Stomach smooth muscle (tissue), 2 donors: Measurements from ENCODE around the gene CENPVL2.
"Not testable (repeated sequence)": the region's sequence is repeated elsewhere in the genome, so short reads cannot be mapped to it uniquely, and the experiment has no call there.

ENCODE experiments used
- H3K27ac ChIP-seq: one replicate; pipeline ENCODE4 v1.7.0; 2013; ENCODE audit warnings: mild to moderate bottlenecking, low read length, inconsistent platforms
- H3K27me3 ChIP-seq, 2 donors: one replicate each; pipeline ENCODE4 v1.7.0; 2013; ENCODE audit warnings: low read length in 2 of 2; ENCODE audit not compliant: insufficient read depth in 2 of 2, control insufficient read depth in 1 of 2
- H3K36me3 ChIP-seq, 2 donors: one replicate each; pipeline ENCODE4 v1.7.0; 2013; ENCODE audit warnings: low read length in 2 of 2; ENCODE audit not compliant: control insufficient read depth in 2 of 2, insufficient read depth in 2 of 2
- H3K4me1 ChIP-seq: one replicate; pipeline ENCODE4 v1.7.0; 2013; ENCODE audit warnings: low read length; ENCODE audit not compliant: control insufficient read depth, insufficient read depth
- H3K4me3 ChIP-seq, 2 donors: one replicate each; pipeline ENCODE4 v1.7.0; 2013; ENCODE audit warnings: low read length in 2 of 2
- H3K9ac ChIP-seq, 2 donors: one replicate each; pipeline ENCODE4 v1.7.0; 2013; ENCODE audit warnings: low read length in 2 of 2, mild to moderate bottlenecking in 1 of 2
- H3K9me3 ChIP-seq, 2 donors: one replicate each; pipeline ENCODE4 v1.7.0; 2013; ENCODE audit warnings: low read length in 2 of 2; ENCODE audit not compliant: control insufficient read depth in 2 of 2
- donor health status: healthy.
- donor health status: Pancreatic carcinoma.

CENPVL2 gene

GRCh38 chrX:51682720-51683062, at the start of gene CENPVL2:
Gene CENPVL2, minus strand, starts transcription at chrX:51682831. Its CDS starts 0 bp downstream, at chrX:51682831.
- not testable (repeated sequence) for H3K9ac ChIP-seq, H3K9me3 ChIP-seq, H3K4me3 ChIP-seq, H3K4me1 ChIP-seq, H3K27ac ChIP-seq, H3K36me3 ChIP-seq, H3K27me3 ChIP-seq

GRCh38 chrX:51728202-51728601, 45.6 kb upstream of the CENPVL2 start:
- Histone ChIP-seq H3K4me3 (no peak overlapping the region), H3K27ac (no peak overlapping the region), H3K36me3 (no peaks in the 10 kb centered on the region), H3K9ac (no peak overlapping the region), H3K4me1 (no peaks in the 10 kb centered on the region), H3K9me3 (no peaks in the 10 kb centered on the region), H3K27me3 (peaks cover 0 to 15% of the 10 kb centered on the region in 2 donors)

DNA sequence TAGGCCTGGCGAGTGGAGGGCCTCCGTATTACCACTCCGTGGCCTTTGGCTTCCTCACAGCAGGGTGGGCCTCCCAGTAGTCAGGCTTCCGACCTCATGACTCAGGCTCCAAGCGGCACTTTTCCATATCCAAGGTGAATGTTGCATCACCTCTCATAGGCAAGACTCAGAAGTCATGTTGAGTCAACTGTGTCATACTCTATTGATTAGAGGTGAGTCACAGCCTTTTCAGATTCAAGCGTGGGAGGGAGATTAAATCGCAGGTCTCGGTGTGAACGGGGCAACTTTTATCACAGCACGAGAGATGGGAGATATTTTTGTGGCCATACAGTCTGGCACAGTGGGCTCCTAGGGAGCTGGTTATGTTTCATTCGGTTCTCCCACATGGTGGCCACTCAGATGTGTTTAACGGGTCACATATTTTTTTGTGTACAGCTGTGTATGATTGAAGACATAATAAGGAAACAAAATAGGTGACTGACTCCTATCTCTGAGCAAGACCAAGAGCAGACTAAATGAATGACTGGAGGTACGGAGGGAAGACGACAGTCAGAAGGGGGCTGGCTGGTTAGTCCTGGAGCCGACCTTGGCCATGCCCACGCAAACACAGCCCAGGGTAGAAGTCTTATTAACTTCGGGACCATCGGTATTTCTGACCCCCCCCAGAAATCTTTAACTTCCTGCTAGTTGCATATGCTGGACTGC, 30.5 kb upstream of the CENPVL2 start:
- not testable (repeated sequence) for H3K27ac ChIP-seq, H3K4me3 ChIP-seq, H3K9me3 ChIP-seq, H3K36me3 ChIP-seq, H3K27me3 ChIP-seq, H3K4me1 ChIP-seq, H3K9ac ChIP-seq

GRCh38 chrX:51710277-51711164, 27.9 kb upstream of the CENPVL2 start, which contains the start of gene CENPVL1:
Gene CENPVL1, plus strand, starts transcription at chrX:51710512. Its CDS starts 0 bp downstream, at chrX:51710512.
- H3K4me3 ChIP-seq, H3K9me3 ChIP-seq, H3K27ac ChIP-seq, H3K27me3 ChIP-seq, H3K4me1 ChIP-seq, H3K9ac ChIP-seq, H3K36me3 ChIP-seq: not testable (repeated sequence)

GRCh38 chrX:51697397-51697796, 14.8 kb upstream of the CENPVL2 start:
- Histone ChIP-seq H3K9me3 (no peaks in the 10 kb centered on the region), H3K27me3 (peaks cover 0 to 26% of the 10 kb centered on the region in 2 donors), H3K27ac (no peak overlapping the region), H3K4me3 (no peak overlapping the region), H3K9ac (no peak overlapping the region), H3K4me1 (no peaks in the 10 kb centered on the region), H3K36me3 (no peaks in the 10 kb centered on the region)

- no peaks in the 10 kb centered on the region for H3K36me3 ChIP-seq
- H3K9me3 ChIP-seq = no peaks in the 10 kb centered on the region
- no peaks in the 10 kb centered on the region for H3K4me1 ChIP-seq
- H3K27me3 ChIP-seq = peaks cover 0 to 25% of the 10 kb centered on the region in 2 donors
- no peak overlapping the region for H3K4me3 ChIP-seq
- no peak overlapping the region for H3K9ac ChIP-seq
- no peak overlapping the region for H3K27ac ChIP-seq
Observed at GRCh38 chrX:51694254-51694653, 11.6 kb upstream of the CENPVL2 start.

GRCh38 chrX:51681808-51682719, 567 bp downstream of the CENPVL2 start:
- H3K4me1 ChIP-seq, H3K36me3 ChIP-seq, H3K27me3 ChIP-seq, H3K9ac ChIP-seq, H3K27ac ChIP-seq, H3K4me3 ChIP-seq, H3K9me3 ChIP-seq: not testable (repeated sequence)

GRCh38 chrX:51679689-51680433, 2.8 kb downstream of the CENPVL2 start:
- H3K27me3 ChIP-seq, H3K27ac ChIP-seq, H3K4me3 ChIP-seq, H3K9ac ChIP-seq, H3K36me3 ChIP-seq, H3K4me1 ChIP-seq, H3K9me3 ChIP-seq: not testable (repeated sequence)

GRCh38 chrX:51665981-51666380, 16.6 kb downstream of the CENPVL2 start:
- H3K9ac ChIP-seq = no peak overlapping the region
- H3K4me3 ChIP-seq = no peak overlapping the region
- H3K4me1 ChIP-seq = no peaks in the 10 kb centered on the region
- no peaks in the 10 kb centered on the region for H3K9me3 ChIP-seq
- H3K27me3 ChIP-seq = peaks cover 0 to 6% of the 10 kb centered on the region in 2 donors
- H3K36me3 ChIP-seq = no peaks in the 10 kb centered on the region
- no peak overlapping the region for H3K27ac ChIP-seq

DNA sequence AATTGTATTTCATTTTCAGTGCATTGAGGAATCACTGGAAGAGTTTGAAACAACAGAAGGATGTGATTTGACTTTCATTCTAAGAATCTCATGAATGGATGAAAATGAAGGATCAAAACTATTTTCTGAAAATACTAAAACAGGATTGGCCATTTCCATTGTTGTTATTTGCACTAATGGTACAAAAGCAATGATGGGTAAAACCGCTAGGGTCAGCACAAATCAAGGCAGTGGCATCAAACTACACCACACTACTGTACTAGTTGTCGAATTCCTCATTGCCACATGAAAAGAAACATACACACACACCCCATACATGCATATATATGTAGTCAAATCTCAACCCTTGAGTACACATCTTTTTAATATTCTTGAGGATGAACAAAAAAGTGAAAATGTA, 39.3 kb downstream of the CENPVL2 start:
- H3K9ac ChIP-seq = no peak overlapping the region
- no peak overlapping the region for H3K27ac ChIP-seq
- H3K4me3 ChIP-seq = no peak overlapping the region
- H3K9me3 ChIP-seq = no peaks in the 10 kb centered on the region
- no peaks in the 10 kb centered on the region for H3K4me1 ChIP-seq
- no peaks in the 10 kb centered on the region for H3K36me3 ChIP-seq
- H3K27me3 ChIP-seq = peaks cover 0 to 2% of the 10 kb centered on the region in 2 donors
